IMR-90 (cell line): ENCODE results near the gene MUCL3.

ENCODE experiments used
- CEBPB ChIP-seq: IDR thresholded peaks from 2 replicates; pipeline ENCODE4 v1.6.1; 2012; ENCODE audit warnings: low read depth, low read length, improper control_type of control experiment
- CTCF ChIP-seq: conservative IDR thresholded peaks from 2 replicates; pipeline ENCODE4 v1.5.1; 2012; ENCODE audit warnings: mild to moderate bottlenecking, low read depth, low read length, improper control_type of control experiment
- MAFK ChIP-seq: IDR thresholded peaks from 2 replicates; pipeline ENCODE4 v1.6.1; 2012; ENCODE audit warnings: low read depth, low read length, improper control_type of control experiment
- MXI1 ChIP-seq: IDR thresholded peaks from 2 replicates; pipeline ENCODE4 v1.6.1; 2012; ENCODE audit warnings: low read depth, mild to moderate bottlenecking, low read length, moderate library complexity, borderline replicate concordance
- NFE2L2 ChIP-seq: fragments of 150-350 bp; IDR thresholded peaks from 2 replicates; pipeline ENCODE4 v1.6.1; 2016; ENCODE audit warnings: low read depth, mild to moderate bottlenecking, low read length
- POLR2A ChIP-seq: IDR thresholded peaks from 2 replicates; pipeline ENCODE4 v1.6.1; 2012; ENCODE audit warnings: mild to moderate bottlenecking, low read depth, low read length
- RAD21 ChIP-seq: IDR thresholded peaks from 2 replicates; pipeline ENCODE4 v1.6.1; 2012; ENCODE audit warnings: low read length, improper control_type of control experiment
- RCOR1 ChIP-seq: IDR thresholded peaks from 2 replicates; pipeline ENCODE4 v1.6.1; 2012; ENCODE audit warnings: mild to moderate bottlenecking, low read length, improper control_type of control experiment; ENCODE audit not compliant: insufficient replicate concordance
- SMC3 ChIP-seq: fragments of 150-350 bp; IDR thresholded peaks from 2 replicates; pipeline ENCODE4 v1.6.1; 2016; ENCODE audit warnings: low read depth, mild to moderate bottlenecking, antibody characterized with exemption, low read length, moderate library complexity
- USF2 ChIP-seq: fragments of 150-350 bp; IDR thresholded peaks from 2 replicates; pipeline ENCODE4 v1.6.1; 2017; ENCODE audit warnings: mild to moderate bottlenecking, antibody characterized with exemption, low read length, low read depth

- TF ChIP-seq CTCF = no peak
- TF ChIP-seq POLR2A = no peak
- no peak for TF ChIP-seq USF2
- no peak for TF ChIP-seq MAFK
- no peak for TF ChIP-seq CEBPB
- no peak for TF ChIP-seq MXI1
- TF ChIP-seq NFE2L2 = no peak
- no peak for TF ChIP-seq SMC3
- no peak for TF ChIP-seq RAD21
- TF ChIP-seq RCOR1 = no peak
Measured at GRCh38 chr6:30988209-30988825, 47.5 kb downstream of the MUCL3 start.
